IMR-90 (cell line): ENCODE results near the gene DOCK2.

Experiments used
- BHLHE40 ChIP-seq: fragments of 150-350 bp; IDR thresholded peaks from 2 replicates; pipeline ENCODE4 v1.6.1; 2016; ENCODE audit warnings: mild to moderate bottlenecking, low read depth, low read length
- CEBPB ChIP-seq: IDR thresholded peaks from 2 replicates; pipeline ENCODE4 v1.6.1; 2012; ENCODE audit warnings: low read depth, low read length, improper control_type of control experiment
- CHD1 ChIP-seq: IDR thresholded peaks from 2 replicates; pipeline ENCODE4 v1.6.1; 2012; ENCODE audit warnings: low read depth, low read length, improper control_type of control experiment
- FOS ChIP-seq: fragments of 150-350 bp; IDR thresholded peaks from 2 replicates; pipeline ENCODE4 v1.6.1; 2016; ENCODE audit warnings: low read depth, low read length
- MXI1 ChIP-seq: IDR thresholded peaks from 2 replicates; pipeline ENCODE4 v1.6.1; 2012; ENCODE audit warnings: low read depth, mild to moderate bottlenecking, low read length, moderate library complexity, borderline replicate concordance
- POLR2A ChIP-seq: IDR thresholded peaks from 2 replicates; pipeline ENCODE4 v1.6.1; 2012; ENCODE audit warnings: mild to moderate bottlenecking, low read depth, low read length
- RAD21 ChIP-seq: IDR thresholded peaks from 2 replicates; pipeline ENCODE4 v1.6.1; 2012; ENCODE audit warnings: low read length, improper control_type of control experiment
- RCOR1 ChIP-seq: IDR thresholded peaks from 2 replicates; pipeline ENCODE4 v1.6.1; 2012; ENCODE audit warnings: mild to moderate bottlenecking, low read length, improper control_type of control experiment; ENCODE audit not compliant: insufficient replicate concordance
- RFX5 ChIP-seq: IDR thresholded peaks from 2 replicates; pipeline ENCODE4 v1.8.0; 2012; ENCODE audit warnings: low read depth, mild to moderate bottlenecking, low read length, moderate library complexity
- SMC3 ChIP-seq: fragments of 150-350 bp; IDR thresholded peaks from 2 replicates; pipeline ENCODE4 v1.6.1; 2016; ENCODE audit warnings: low read depth, mild to moderate bottlenecking, antibody characterized with exemption, low read length, moderate library complexity
- TF ChIP-seq, protein P1 (sequence below): conservative IDR thresholded peaks from 2 replicates; pipeline ENCODE4 v1.5.1; 2012; ENCODE audit warnings: mild to moderate bottlenecking, low read depth, low read length, improper control_type of control experiment

DNA sequence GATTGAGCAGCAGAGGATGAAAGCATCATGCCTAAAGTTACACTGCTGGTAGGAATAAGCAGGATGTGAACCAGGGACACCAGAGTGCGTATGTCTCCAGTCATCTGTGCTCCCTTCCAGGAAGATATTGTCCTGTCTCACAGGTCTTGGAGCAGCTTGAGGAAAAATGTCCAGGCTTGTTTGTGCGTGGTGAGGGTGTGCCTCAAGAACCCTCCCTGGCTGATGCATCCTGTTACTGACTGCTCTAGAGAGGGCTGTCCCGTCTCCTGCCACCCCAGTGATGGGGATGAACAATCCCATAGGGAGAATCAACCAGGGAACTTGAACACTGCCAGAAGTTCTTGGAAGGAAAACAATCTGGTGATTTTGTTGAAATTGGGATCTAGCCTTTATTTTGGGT lies 211.2 kb downstream of the DOCK2 start:
- TF ChIP-seq POLR2A (no peak), RFX5 (no peak), BHLHE40 (no peak), SMC3 (no peak), CEBPB (no peak), CHD1 (no peak), FOS (no peak), RAD21 (no peak), MXI1 (no peak), RCOR1 (no peak)
- TF ChIP-seq, protein P1, sequence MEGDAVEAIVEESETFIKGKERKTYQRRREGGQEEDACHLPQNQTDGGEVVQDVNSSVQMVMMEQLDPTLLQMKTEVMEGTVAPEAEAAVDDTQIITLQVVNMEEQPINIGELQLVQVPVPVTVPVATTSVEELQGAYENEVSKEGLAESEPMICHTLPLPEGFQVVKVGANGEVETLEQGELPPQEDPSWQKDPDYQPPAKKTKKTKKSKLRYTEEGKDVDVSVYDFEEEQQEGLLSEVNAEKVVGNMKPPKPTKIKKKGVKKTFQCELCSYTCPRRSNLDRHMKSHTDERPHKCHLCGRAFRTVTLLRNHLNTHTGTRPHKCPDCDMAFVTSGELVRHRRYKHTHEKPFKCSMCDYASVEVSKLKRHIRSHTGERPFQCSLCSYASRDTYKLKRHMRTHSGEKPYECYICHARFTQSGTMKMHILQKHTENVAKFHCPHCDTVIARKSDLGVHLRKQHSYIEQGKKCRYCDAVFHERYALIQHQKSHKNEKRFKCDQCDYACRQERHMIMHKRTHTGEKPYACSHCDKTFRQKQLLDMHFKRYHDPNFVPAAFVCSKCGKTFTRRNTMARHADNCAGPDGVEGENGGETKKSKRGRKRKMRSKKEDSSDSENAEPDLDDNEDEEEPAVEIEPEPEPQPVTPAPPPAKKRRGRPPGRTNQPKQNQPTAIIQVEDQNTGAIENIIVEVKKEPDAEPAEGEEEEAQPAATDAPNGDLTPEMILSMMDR = no peak
